Measurements from ENCODE around the gene CPNE4. TPM values are rescaled to one million over a fixed set of nuclear protein-coding genes. Genes with fewer than 3 reads are reported as not detected.

CPNE4 gene
- total RNA-seq, 1 donor from 2014 or later: 3.2 TPM

DNA sequence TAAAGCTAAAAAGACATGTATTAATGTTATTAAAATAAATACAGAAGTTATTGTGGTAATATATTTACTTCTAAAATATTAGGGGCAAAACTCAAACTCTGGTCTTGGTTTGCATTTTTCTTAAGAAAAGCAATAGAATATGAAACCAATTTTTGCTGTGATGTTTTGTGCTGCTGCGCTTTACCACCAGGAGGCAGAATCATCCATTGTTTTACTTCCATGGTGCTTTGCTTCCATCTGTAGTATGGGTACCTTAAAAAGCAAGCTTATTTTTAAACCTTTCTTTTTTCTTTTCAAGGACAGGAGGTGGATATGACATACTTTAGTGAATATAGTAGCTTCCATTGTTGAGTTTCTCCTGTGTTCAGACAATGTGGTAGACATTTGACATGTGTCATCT is 485.5 kb downstream of the CPNE4 start:
- intact Hi-C loops (cut with DNase I): no loop called here
- Histone ChIP-seq H3K4me1 (no peaks in the 10 kb centered on the region), H3K9me3 (no peaks in the 10 kb centered on the region), H3K4me3 (no peak overlapping the region), H3K27me3 (no peaks in the 10 kb centered on the region), H3K27ac (no peak overlapping the region), H3K36me3 (no peaks in the 10 kb centered on the region)
- DNase-seq (ENCODE audit: extremely low spot score in 2 of 2): no peak
- TF ChIP-seq POLR2AphosphoS5 (IDR thresholded peaks at IDR 0.05; ENCODE audit: insufficient read depth in 1 of 2, low read depth in 1 of 2) (no peak), POLR2A (IDR thresholded peaks at IDR 0.05) (no peak)
- TF ChIP-seq, protein P1, sequence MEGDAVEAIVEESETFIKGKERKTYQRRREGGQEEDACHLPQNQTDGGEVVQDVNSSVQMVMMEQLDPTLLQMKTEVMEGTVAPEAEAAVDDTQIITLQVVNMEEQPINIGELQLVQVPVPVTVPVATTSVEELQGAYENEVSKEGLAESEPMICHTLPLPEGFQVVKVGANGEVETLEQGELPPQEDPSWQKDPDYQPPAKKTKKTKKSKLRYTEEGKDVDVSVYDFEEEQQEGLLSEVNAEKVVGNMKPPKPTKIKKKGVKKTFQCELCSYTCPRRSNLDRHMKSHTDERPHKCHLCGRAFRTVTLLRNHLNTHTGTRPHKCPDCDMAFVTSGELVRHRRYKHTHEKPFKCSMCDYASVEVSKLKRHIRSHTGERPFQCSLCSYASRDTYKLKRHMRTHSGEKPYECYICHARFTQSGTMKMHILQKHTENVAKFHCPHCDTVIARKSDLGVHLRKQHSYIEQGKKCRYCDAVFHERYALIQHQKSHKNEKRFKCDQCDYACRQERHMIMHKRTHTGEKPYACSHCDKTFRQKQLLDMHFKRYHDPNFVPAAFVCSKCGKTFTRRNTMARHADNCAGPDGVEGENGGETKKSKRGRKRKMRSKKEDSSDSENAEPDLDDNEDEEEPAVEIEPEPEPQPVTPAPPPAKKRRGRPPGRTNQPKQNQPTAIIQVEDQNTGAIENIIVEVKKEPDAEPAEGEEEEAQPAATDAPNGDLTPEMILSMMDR (IDR thresholded peaks at IDR 0.05): no peak

DNA sequence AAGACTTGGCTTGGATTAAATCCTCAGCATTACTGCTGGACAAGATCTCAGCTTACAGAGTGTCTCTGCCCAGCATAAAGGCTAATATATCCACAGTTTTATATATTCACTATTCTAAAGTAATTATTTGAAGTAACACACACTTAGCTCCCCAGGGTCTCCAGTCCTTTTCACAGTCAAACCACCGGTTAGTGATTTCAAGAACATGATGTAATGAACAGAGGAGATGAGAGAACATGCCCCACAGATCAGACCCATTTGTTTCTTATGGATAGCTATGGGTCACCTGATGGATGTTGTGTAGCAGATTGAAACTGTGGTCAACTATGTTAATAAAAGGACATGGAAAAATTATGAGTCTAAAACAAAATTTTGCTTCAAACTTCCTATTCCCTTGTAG is 487.2 kb downstream of the CPNE4 start:
- intact Hi-C loops (cut with DNase I): no loop called here
- no peaks in the 10 kb centered on the region for H3K27me3 ChIP-seq
- DNase-seq (ENCODE audit: extremely low spot score in 2 of 2): no peak
- no peaks in the 10 kb centered on the region for H3K9me3 ChIP-seq
- no peak overlapping the region for H3K4me3 ChIP-seq
- peaks cover 6% of the 10 kb centered on the region for H3K4me1 ChIP-seq
- H3K36me3 ChIP-seq: no peaks in the 10 kb centered on the region
- TF ChIP-seq, protein P1 (IDR thresholded peaks at IDR 0.05): no peak
- TF ChIP-seq POLR2A (IDR thresholded peaks at IDR 0.05): no peak
- TF ChIP-seq POLR2AphosphoS5 (IDR thresholded peaks at IDR 0.05; ENCODE audit: insufficient read depth in 1 of 2, low read depth in 1 of 2): no peak
- H3K27ac ChIP-seq: no peak overlapping the region

DNA sequence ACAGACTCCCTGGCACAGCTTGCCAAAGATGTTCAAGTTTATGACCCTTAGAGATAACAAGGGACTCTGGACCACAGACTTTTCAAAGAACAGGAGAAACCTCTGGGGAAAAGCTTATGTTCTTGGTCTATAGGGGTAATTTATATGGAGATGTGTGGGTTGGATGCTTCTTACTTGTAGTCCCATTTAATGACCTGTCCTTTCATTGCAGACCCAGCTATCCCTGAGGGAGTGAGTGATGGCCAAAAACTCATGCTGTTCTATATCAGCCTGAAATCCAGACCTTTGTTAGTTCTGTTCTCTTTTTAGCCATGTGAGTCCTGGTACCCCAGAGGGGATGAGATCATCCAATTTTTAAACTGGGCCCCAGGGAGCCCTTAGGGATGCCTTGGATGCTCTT is 488.4 kb downstream of the CPNE4 start:
- peaks cover 6% of the 10 kb centered on the region for H3K4me1 ChIP-seq
- no peaks in the 10 kb centered on the region for H3K36me3 ChIP-seq
- TF ChIP-seq POLR2A (IDR thresholded peaks at IDR 0.05) (no peak), POLR2AphosphoS5 (IDR thresholded peaks at IDR 0.05; ENCODE audit: insufficient read depth in 1 of 2, low read depth in 1 of 2) (no peak)
- TF ChIP-seq, protein P1 (IDR thresholded peaks at IDR 0.05): no peak
- no peak overlapping the region for H3K27ac ChIP-seq
- DNase-seq (ENCODE audit: extremely low spot score in 2 of 2): no peak
- H3K9me3 ChIP-seq: no peaks in the 10 kb centered on the region
- intact Hi-C loops (cut with DNase I): no loop called here
- no peak overlapping the region for H3K4me3 ChIP-seq
- no peaks in the 10 kb centered on the region for H3K27me3 ChIP-seq

DNA sequence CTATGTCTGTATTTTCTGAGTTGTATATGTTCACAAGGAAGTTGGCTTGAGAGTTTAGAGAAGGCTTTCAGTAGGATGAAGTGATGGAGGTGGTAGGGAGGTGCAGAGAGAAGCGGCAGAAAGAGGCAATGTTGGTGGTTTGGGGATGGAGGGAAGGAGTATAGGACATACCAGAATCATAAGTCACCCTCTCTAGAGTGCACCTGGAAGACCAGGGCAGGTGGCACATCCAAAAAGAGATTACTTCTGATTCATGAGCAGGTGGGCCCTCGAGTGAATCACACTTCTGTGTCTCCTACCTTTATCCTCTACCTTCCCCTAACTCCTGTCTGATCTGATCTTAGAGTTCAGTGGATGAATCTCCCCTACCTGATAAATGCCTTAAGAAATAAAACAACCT is 490.3 kb downstream of the CPNE4 start:
- Histone ChIP-seq H3K27ac (no peak overlapping the region), H3K4me3 (no peak overlapping the region), H3K27me3 (no peaks in the 10 kb centered on the region), H3K36me3 (no peaks in the 10 kb centered on the region), H3K4me1 (peaks cover 6% of the 10 kb centered on the region), H3K9me3 (no peaks in the 10 kb centered on the region)
- TF ChIP-seq, protein P1 (IDR thresholded peaks at IDR 0.05): no peak
- TF ChIP-seq POLR2AphosphoS5 (IDR thresholded peaks at IDR 0.05; ENCODE audit: insufficient read depth in 1 of 2, low read depth in 1 of 2) (no peak), POLR2A (IDR thresholded peaks at IDR 0.05) (no peak)
- DNase-seq (ENCODE audit: extremely low spot score in 2 of 2): no peak
- intact Hi-C loops (cut with DNase I): no loop called here

DNA sequence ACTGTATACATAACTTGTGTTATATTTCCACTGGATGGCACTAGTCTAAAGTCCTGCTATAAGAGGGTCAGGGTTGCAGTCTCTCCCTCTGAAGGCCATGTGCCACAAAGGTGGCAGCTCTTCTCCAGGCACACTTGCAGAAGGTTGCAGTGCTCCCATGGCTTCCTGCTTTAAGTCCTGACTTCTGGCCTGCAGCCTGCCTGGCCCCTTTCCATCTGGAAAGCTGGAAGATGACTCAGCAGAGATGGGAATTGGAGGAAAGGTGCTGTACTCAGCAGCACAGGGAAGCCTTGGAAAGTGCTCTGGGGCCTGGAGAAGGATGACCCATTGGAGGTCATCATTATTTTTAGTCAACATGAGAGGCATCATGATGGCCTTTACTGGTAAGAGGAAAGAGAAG is 491.1 kb downstream of the CPNE4 start:
- DNase-seq (ENCODE audit: extremely low spot score in 2 of 2): no peak
- Histone ChIP-seq H3K4me1 (peaks cover 6% of the 10 kb centered on the region), H3K9me3 (no peaks in the 10 kb centered on the region), H3K27ac (no peak overlapping the region), H3K4me3 (no peak overlapping the region), H3K27me3 (no peaks in the 10 kb centered on the region), H3K36me3 (no peaks in the 10 kb centered on the region)
- TF ChIP-seq, protein P1 (IDR thresholded peaks at IDR 0.05): no peak
- TF ChIP-seq POLR2AphosphoS5 (IDR thresholded peaks at IDR 0.05; ENCODE audit: insufficient read depth in 1 of 2, low read depth in 1 of 2): peak in 1 of 2 donors; percentile 74
- intact Hi-C loops (cut with DNase I): no loop called here

All from vagina (tissue), 2 donors.